Right lobe of liver (tissue), 6 donors: ENCODE data around the gene GPC5. TPM values are rescaled to one million over a fixed set of nuclear protein-coding genes. Genes with fewer than 3 reads are reported as not detected.
"Not testable (repeated sequence)": the region's sequence is repeated elsewhere in the genome, so short reads cannot be mapped to it uniquely, and the experiment has no call there.

Experiments used
- ATAC-seq, 4 donors: fragments of 200-7000 bp; cut with Tn5 transposase; one replicate each; pipeline ENCODE4 v1.9.1; 2020; ENCODE audit warnings: mild to moderate bottlenecking in 4 of 4, moderate library complexity in 4 of 4
- DNase-seq, 3 donors: peaks; one replicate each; pipeline ENCODE4 v3.0.0-alpha.2; 2020
- H3K27ac ChIP-seq, 3 donors: fragments of 200-600 bp; one replicate each; pipeline ENCODE4 v1.8.0; 2022
- H3K27me3 ChIP-seq, 2 donors: fragments of 200-600 bp; one replicate each; pipeline ENCODE4 v1.8.0; 2022
- H3K36me3 ChIP-seq, 4 donors: fragments of 200-600 bp; sonication (generic) in 1 of 4; one replicate each; pipeline versions ENCODE4 v1.5.1 to v1.8.0; 2017 to 2022; ENCODE audit warnings: control low read depth in 1 of 4
- H3K4me1 ChIP-seq, 4 donors: fragments of 200-600 bp; sonication (generic) in 1 of 4; one replicate each; pipeline versions ENCODE4 v1.5.1 to v1.8.0; 2017 to 2022; ENCODE audit warnings: control low read depth in 1 of 4
- H3K4me3 ChIP-seq, 3 donors: fragments of 200-600 bp; one replicate each; pipeline ENCODE4 v1.8.0; 2022
- H3K9me3 ChIP-seq, 4 donors: fragments of 200-600 bp; sonication (generic) in 1 of 4; one replicate each; pipeline versions ENCODE4 v1.5.1 to v1.8.0; 2017 to 2022; ENCODE audit warnings: control low read depth in 1 of 4
- POLR2A ChIP-seq: fragments of 450-650 bp; IDR thresholded peaks from one replicate; pipeline ENCODE4 v1.6.1; 2017; ENCODE audit warnings: antibody characterized with exemption, mild to moderate bottlenecking
- WGBS: methylation state at CpG from one replicate; pipeline ENCODE4 v1.1.6; 2018; ENCODE audit warnings: low coverage, low lambda C conversion rate; ENCODE audit not compliant: insufficient coverage; ENCODE audit errors: missing lambda C conversion rate; 5-methylcytosine and 5-hydroxymethylcytosine counted together
- intact Hi-C, 2 donors: fragments of 100-400 bp; cut with DNase I; formaldehyde crosslinking; loops; one replicate each; pipeline versions ENCODE4 v1.11.2 to v1.14.1; 2022
- total RNA-seq, 6 experiments: library from RNA; depleted of rRNA in 2 of 6; stranded (reverse); fragments of >200 nt in 2 of 6; fragmentation: NEBNext Ultra II Directional in 3 of 6; extraction: Animal tissue kit (Norgen Biotek cat#: 25700) in 3 of 6; gene quantifications; one replicate each; pipeline versions ENCODE4 v1.1.0 to v1.2.4, GENCODE V29; 2016 to 2023
- TF ChIP-seq, protein P1 (sequence below), 4 donors: fragments of 200-600 bp in 3 of 4; fragments of 450-650 bp in 1 of 4; IDR thresholded peaks; one replicate each; pipeline versions ENCODE4 v1.5.1 to v1.8.0; 2016 to 2022; ENCODE audit warnings: antibody characterized with exemption in 4 of 4, mild to moderate bottlenecking in 2 of 4
- donor health status: DM: no; HTN: yes; CAD: no.
- donor health status: DM: no; HTN: no; CAD: no.
- donor health status: DM: no; HTN: no; CAD: no.
- donor health status: DM: no; HTN: yes; CAD: no.
- donor health status: DM: no; HTN: yes; CAD: no.

Gene GPC5
- total RNA-seq, 6 experiments from 2014 or later = 0.12 to 0.99 (median 0.66) TPM

DNA sequence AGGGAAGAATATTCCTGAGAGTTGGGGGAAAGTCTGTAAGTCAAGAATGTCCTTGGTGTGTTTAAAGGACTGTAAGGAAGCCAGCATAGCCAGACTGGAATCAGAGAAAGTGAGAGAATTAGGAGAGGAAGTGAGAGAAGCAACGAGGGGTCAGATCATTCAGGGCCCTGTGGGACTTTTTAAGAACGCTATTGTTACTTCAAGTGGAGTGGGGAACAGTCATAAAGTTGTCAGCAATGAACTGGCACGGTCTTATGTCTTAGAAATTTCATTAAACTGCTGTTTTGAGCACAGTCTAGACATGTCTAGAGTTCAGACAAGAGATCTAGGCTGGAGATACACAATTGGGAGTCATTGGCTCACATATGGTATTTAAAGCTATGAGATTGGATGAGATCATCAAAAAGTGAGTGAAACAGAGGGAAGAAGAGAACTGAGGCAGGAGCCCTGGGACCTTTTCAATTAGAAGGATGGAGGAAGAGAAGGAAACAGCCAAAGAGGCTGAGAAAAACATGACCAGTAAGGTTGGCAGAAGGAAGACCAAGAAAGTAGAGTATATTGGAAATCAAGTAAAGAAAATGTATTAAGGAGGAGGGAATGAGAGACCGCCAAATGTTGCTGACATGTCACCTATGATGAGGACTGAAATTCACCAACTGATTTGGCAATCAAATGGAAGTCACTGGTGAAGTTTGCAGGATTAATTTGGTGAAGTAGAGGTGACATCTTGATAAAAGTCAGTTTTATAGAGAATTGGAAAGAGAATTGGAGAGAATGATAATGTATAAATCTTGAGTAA is 263.5 kb downstream of the GPC5 start:
- ATAC-seq (no peak), DNase-seq (no peak)
- Histone ChIP-seq H3K4me1 (peaks cover 0 to 6% (median 0%) of the 10 kb centered on the region in 4 donors), H3K27ac (no peak overlapping the region), H3K27me3 (no peaks in the 10 kb centered on the region), H3K9me3 (no peaks in the 10 kb centered on the region), H3K36me3 (no peaks in the 10 kb centered on the region), H3K4me3 (no peak overlapping the region)
- intact Hi-C loops = no loop called here
- no peak for TF ChIP-seq POLR2A
- TF ChIP-seq, protein P1, sequence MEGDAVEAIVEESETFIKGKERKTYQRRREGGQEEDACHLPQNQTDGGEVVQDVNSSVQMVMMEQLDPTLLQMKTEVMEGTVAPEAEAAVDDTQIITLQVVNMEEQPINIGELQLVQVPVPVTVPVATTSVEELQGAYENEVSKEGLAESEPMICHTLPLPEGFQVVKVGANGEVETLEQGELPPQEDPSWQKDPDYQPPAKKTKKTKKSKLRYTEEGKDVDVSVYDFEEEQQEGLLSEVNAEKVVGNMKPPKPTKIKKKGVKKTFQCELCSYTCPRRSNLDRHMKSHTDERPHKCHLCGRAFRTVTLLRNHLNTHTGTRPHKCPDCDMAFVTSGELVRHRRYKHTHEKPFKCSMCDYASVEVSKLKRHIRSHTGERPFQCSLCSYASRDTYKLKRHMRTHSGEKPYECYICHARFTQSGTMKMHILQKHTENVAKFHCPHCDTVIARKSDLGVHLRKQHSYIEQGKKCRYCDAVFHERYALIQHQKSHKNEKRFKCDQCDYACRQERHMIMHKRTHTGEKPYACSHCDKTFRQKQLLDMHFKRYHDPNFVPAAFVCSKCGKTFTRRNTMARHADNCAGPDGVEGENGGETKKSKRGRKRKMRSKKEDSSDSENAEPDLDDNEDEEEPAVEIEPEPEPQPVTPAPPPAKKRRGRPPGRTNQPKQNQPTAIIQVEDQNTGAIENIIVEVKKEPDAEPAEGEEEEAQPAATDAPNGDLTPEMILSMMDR (IDR thresholded peaks at IDR 0.05) = no peak
- WGBS = 76% methylated on average over 4 of the region's 4 CpGs

DNA sequence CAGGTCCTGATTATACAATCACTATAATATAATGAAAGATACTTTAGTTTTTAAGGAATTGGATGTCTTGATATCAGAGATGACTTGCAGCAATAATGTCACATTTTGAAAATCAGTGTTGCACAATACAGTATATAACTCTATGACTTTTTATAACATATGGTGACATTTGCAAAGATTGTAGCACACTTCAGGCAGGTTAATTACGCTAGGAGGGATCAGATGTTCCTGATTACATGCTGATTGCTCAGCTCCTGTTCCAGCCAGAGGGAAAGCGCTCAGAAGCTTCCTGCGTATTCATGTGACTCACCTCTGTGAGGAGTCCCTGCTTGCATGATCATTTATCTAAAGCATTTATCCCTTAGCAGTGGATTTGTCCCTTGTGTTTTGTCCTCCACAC is 265.6 kb downstream of the GPC5 start:
- Histone ChIP-seq H3K36me3 (no peaks in the 10 kb centered on the region), H3K27me3 (no peaks in the 10 kb centered on the region), H3K9me3 (no peaks in the 10 kb centered on the region), H3K27ac (no peak overlapping the region), H3K4me3 (no peak overlapping the region), H3K4me1 (peaks cover 0 to 11% (median 0%) of the 10 kb centered on the region in 4 donors)
- DNase-seq = no peak
- intact Hi-C loops = no loop called here
- WGBS = no CpG with 5 or more reads among the region's 3 CpGs
- TF ChIP-seq, protein P1 (IDR thresholded peaks at IDR 0.05) = no peak
- no peak for TF ChIP-seq POLR2A
- ATAC-seq = no peak

DNA sequence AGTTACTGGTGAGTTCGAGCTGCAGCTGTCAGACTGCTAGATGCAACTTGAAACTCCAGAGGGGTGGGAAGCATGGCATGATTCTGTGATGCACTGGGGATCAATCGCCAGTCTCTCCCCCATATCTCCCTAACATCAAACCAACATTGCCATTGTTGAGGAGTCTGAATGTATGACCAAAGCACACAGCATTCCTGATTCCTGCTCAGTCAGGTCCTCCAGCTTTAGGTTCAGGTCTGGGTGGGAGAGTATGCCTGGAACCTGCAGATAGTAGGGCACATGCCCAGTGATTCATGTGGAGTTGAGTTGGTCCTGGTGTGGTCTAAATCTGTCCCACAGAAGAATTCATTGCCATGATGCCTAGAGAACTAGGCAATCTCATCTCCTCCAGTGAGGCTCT is 269.1 kb downstream of the GPC5 start:
- H3K4me1 ChIP-seq = peaks cover 0 to 8% (median 0%) of the 10 kb centered on the region in 4 donors
- 79% methylated on average over 2 of the region's 2 CpGs for WGBS
- intact Hi-C loops = no loop called here

DNA sequence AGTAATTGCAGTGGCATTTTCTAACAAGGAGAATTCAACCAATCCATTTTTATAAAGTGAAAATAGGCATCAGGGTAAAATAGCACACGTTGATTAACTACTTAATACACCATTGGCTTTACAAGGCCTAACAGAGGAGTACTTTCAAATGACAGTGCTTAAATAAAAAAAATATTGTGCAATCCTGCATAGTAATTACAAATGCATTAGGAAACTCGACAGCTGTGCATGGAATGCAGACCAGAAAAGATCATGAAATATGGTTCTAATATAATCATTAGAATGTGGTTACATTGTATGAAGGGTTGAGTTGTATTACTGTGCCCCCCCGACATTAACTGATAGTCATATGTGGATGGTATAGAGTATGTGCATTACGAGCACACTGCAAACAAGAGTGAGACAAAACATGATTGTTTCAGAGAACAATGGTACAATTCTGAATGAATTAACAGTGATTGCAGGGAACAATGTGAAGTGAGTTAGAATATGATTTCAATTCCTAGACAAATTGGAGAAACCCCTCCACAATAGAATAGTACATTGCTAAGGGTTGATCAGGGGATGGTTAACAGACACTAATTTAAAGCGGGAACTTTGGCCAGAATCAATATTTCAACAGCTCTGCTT is 270.6 kb downstream of the GPC5 start:
- no peaks in the 10 kb centered on the region for H3K27me3 ChIP-seq
- peak in 2 of 4 donors; percentile 32 to 45 for ATAC-seq
- no peaks in the 10 kb centered on the region for H3K36me3 ChIP-seq
- no peak for DNase-seq
- TF ChIP-seq POLR2A = no peak
- TF ChIP-seq, protein P1 (IDR thresholded peaks at IDR 0.05) = no peak
- H3K4me1 ChIP-seq = peaks cover 0 to 8% (median 0%) of the 10 kb centered on the region in 4 donors
- no peak overlapping the region for H3K4me3 ChIP-seq
- no peaks in the 10 kb centered on the region for H3K9me3 ChIP-seq
- H3K27ac ChIP-seq = no peak overlapping the region
- intact Hi-C loops = no loop called here
- WGBS = 51% methylated on average over 5 of the region's 5 CpGs

More for the DNA sequence above, 269.1 kb downstream of the GPC5 start:
- H3K4me3 ChIP-seq = no peak overlapping the region
- no peaks in the 10 kb centered on the region for H3K27me3 ChIP-seq
- TF ChIP-seq POLR2A = no peak
- TF ChIP-seq, protein P1 (IDR thresholded peaks at IDR 0.05) = no peak
- ATAC-seq = no peak
- H3K27ac ChIP-seq = no peak overlapping the region
- no peak for DNase-seq
- H3K9me3 ChIP-seq = no peaks in the 10 kb centered on the region
- H3K36me3 ChIP-seq = no peaks in the 10 kb centered on the region

DNA sequence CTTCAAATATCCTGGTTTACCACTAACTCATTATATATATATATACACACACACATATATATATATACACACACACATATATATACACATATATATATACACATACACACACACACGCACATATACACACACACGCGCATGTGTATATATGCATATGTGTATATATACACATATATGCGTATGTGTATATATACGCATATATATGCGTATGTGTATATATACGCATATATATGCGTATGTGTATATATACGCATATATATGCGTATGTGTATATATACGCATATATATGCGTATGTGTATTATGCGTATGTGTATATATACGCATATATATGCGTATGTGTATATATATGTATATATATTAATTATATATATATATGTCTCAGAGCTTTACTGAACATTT is 275.9 kb downstream of the GPC5 start:
- WGBS = 93% methylated on average over 15 of the region's 15 CpGs

More for the DNA sequence above, 275.9 kb downstream of the GPC5 start:
- H3K9me3 ChIP-seq, intact Hi-C loops, H3K4me3 ChIP-seq, ATAC-seq, H3K4me1 ChIP-seq, H3K27ac ChIP-seq, H3K36me3 ChIP-seq, H3K27me3 ChIP-seq, DNase-seq: not testable (repeated sequence)
